ENCODE measurements around the gene ITGA7. TPM values are rescaled to one million over a fixed set of nuclear protein-coding genes. Genes with fewer than 3 reads are reported as not detected.

Gene ITGA7
- total and polyA plus RNA-seq, 9 donors = 4.9 to 69.6 (median 25.9) TPM

DNA sequence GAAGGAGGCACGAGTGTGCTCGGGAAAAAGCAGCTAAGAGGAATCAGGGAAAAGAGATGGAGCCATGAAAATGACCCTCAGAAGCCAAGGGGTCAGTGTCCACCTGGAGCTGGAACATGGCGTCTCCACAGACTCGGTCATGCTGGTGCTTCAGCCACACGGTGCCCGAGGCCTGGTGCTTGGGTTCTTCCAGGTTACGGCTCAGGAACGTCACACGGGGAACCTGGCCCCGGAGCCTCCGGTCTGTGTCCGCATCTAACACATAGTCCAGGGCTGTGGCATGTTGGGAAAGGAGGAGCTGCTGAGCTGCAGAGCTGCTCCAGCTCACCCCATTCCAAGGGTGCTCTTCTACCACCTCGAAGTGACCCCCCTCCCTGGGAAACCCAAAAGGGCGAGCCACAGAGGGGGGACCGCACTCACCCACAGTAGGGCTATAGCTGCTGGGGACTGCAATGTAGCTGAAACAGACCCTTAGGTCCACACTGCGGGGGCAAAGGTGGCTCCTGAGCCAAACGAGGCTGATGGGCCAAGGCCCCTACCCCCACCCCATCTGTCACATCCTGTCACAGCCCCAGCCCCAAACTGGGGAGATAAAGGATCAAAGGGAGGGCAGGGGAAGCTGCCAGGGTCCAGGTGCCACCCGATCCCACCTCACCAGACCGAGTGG is 10.8 kb downstream of the ITGA7 start:
- H3K4me3 ChIP-seq = no peak overlapping the region
- WGBS, 3 donors = 81 to 85% (median 82%) methylated on average over 19 of the region's 19 CpGs
- DNase-seq = peak in 1 of 5 donors; percentile 10
- intact Hi-C loops (cut with DNase I) = no loop called here
- H3K27me3 ChIP-seq = no peaks in the 10 kb centered on the region
- no peaks in the 10 kb centered on the region for H3K36me3 ChIP-seq
- no peaks in the 10 kb centered on the region for H3K9me3 ChIP-seq
- H3K4me1 ChIP-seq (ENCODE audit: insufficient read depth) = no peaks in the 10 kb centered on the region
- TF ChIP-seq, protein P1, sequence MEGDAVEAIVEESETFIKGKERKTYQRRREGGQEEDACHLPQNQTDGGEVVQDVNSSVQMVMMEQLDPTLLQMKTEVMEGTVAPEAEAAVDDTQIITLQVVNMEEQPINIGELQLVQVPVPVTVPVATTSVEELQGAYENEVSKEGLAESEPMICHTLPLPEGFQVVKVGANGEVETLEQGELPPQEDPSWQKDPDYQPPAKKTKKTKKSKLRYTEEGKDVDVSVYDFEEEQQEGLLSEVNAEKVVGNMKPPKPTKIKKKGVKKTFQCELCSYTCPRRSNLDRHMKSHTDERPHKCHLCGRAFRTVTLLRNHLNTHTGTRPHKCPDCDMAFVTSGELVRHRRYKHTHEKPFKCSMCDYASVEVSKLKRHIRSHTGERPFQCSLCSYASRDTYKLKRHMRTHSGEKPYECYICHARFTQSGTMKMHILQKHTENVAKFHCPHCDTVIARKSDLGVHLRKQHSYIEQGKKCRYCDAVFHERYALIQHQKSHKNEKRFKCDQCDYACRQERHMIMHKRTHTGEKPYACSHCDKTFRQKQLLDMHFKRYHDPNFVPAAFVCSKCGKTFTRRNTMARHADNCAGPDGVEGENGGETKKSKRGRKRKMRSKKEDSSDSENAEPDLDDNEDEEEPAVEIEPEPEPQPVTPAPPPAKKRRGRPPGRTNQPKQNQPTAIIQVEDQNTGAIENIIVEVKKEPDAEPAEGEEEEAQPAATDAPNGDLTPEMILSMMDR (IDR thresholded peaks at IDR 0.05) = no peak
- TF ChIP-seq POLR2A (IDR thresholded peaks at IDR 0.05) (no peak), EP300 (IDR thresholded peaks at IDR 0.05) (no peak)
- H3K27ac ChIP-seq = no peak overlapping the region

GRCh38 chr12:55696141-55696540 is 11.6 kb downstream of the ITGA7 start:
- no peak for TF ChIP-seq POLR2A (IDR thresholded peaks at IDR 0.05)
- TF ChIP-seq, protein P1 (IDR thresholded peaks at IDR 0.05) = no peak
- TF ChIP-seq EP300 (IDR thresholded peaks at IDR 0.05) = no peak
- peak in 1 of 5 donors; percentile 18 for DNase-seq
- Histone ChIP-seq H3K27me3 (no peaks in the 10 kb centered on the region), H3K4me3 (no peak overlapping the region), H3K9me3 (no peaks in the 10 kb centered on the region), H3K27ac (no peak overlapping the region), H3K4me1 (ENCODE audit: insufficient read depth) (no peaks in the 10 kb centered on the region), H3K36me3 (no peaks in the 10 kb centered on the region)
- intact Hi-C loops (cut with DNase I) = no loop called here
- 86 to 94% (median 90%) methylated on average over 6 of the region's 6 CpGs for WGBS, 3 donors

- Histone ChIP-seq H3K27me3 (no peaks in the 10 kb centered on the region), H3K4me3 (no peak overlapping the region), H3K9me3 (no peaks in the 10 kb centered on the region), H3K4me1 (ENCODE audit: insufficient read depth) (no peaks in the 10 kb centered on the region), H3K36me3 (no peaks in the 10 kb centered on the region), H3K27ac (no peak overlapping the region)
- intact Hi-C loops (cut with DNase I) = no loop called here
- peak in 1 of 5 donors; percentile 4 for DNase-seq
- TF ChIP-seq EP300 (IDR thresholded peaks at IDR 0.05) = no peak
- TF ChIP-seq POLR2A (IDR thresholded peaks at IDR 0.05) = no peak
- TF ChIP-seq, protein P1 (IDR thresholded peaks at IDR 0.05) = no peak
- 85 to 89% (median 87%) methylated on average over 7 of the region's 7 CpGs for WGBS, 3 donors
These were observed 12.4 kb downstream of the ITGA7 start for GRCh38 chr12:55695349-55695748.

DNA sequence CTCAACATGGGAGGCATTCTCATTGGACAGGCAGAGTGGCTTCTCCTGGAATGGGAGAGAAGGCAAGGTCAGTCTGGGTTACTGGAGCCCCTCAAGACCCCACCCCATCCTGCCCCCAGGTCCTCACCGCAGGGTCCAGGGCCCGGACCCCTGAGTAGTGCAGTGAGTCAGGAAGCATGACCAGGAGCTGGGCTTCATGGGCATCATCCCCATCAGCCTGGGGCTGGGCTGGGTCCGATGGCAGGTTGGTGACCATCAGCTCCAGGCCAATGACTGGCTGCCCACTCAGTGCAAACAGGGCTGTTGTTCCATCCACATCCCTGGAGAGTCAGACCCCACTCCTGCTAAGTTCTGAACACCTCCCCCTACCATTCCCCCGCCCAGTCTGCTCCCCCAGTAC is 13.1 kb downstream of the ITGA7 start:
- intact Hi-C loops (cut with DNase I) = no loop called here
- DNase-seq = peak in 1 of 5 donors; percentile 24
- TF ChIP-seq POLR2A (IDR thresholded peaks at IDR 0.05) (no peak), EP300 (IDR thresholded peaks at IDR 0.05) (no peak)
- TF ChIP-seq, protein P1 (IDR thresholded peaks at IDR 0.05) = no peak
- H3K36me3 ChIP-seq = no peaks in the 10 kb centered on the region
- no peaks in the 10 kb centered on the region for H3K4me1 ChIP-seq (ENCODE audit: insufficient read depth)
- no peaks in the 10 kb centered on the region for H3K9me3 ChIP-seq
- H3K4me3 ChIP-seq = no peak overlapping the region
- 90 to 98% (median 96%) methylated on average over 4 of the region's 4 CpGs for WGBS, 3 donors
- H3K27me3 ChIP-seq = no peaks in the 10 kb centered on the region
- H3K27ac ChIP-seq = no peak overlapping the region

All from ovary (tissue), 9 donors.